HepG2 (cell line): ENCODE data around the gene TFEB. TPM values are rescaled to one million over a fixed set of nuclear protein-coding genes. Genes with fewer than 3 reads are reported as not detected.

Experiments
- ERF ChIP-seq: IDR thresholded peaks from 2 replicates; pipeline ENCODE4 v1.6.1; 2018; ENCODE audit warnings: missing biosample characterization, missing genetic modification reagents
- ESRRA ChIP-seq: sonication (generic); formaldehyde crosslinking; IDR thresholded peaks from 2 replicates; pipeline ENCODE4 v1.5.1; 2020; ENCODE audit warnings: mild to moderate bottlenecking, low read depth, missing genetic modification reagents
- GABPB1 ChIP-seq: IDR thresholded peaks from 2 replicates; pipeline ENCODE4 v1.6.1; 2016; ENCODE audit warnings: mild to moderate bottlenecking, missing genetic modification reagents, moderate library complexity, missing compliant biosample characterization
- HNRNPH1 ChIP-seq: fragments of 200-400 bp; formaldehyde crosslinking; optimal IDR thresholded peaks from 2 replicates; pipeline ENCODE3; 2017; ENCODE audit warnings: mild to moderate bottlenecking, low read depth, low read length
- IKZF1 ChIP-seq: fragments of 450-650 bp; IDR thresholded peaks from 2 replicates; pipeline ENCODE4 v1.7.1; 2016
- JARID2 ChIP-seq: sonication (generic); formaldehyde crosslinking; IDR thresholded peaks from 2 replicates; pipeline ENCODE4 v1.8.1; 2023; ENCODE audit warnings: missing genetic modification reagents, inconsistent platforms; ENCODE audit not compliant: insufficient replicate concordance
- KAT7 ChIP-seq: IDR thresholded peaks from 2 replicates; pipeline ENCODE4 v1.6.1; 2018; ENCODE audit warnings: borderline replicate concordance, missing compliant biosample characterization
- MBNL3 ChIP-seq: fragments of 250-450 bp; sonication (Bioruptor Pico); conservative IDR thresholded peaks from 2 replicates; pipeline ENCODE4 v1.8.0; 2022; ENCODE audit warnings: mild to moderate bottlenecking, inconsistent platforms
- NCOA5 ChIP-seq: sonication (generic); formaldehyde crosslinking; IDR thresholded peaks from 2 replicates; pipeline ENCODE4 v1.4.0; 2020; ENCODE audit warnings: missing genetic modification reagents
- SMC3 ChIP-seq: IDR thresholded peaks from 2 replicates; pipeline ENCODE4 v1.6.1; 2011; ENCODE audit warnings: low read length, improper control_type of control experiment
- ZBTB4 ChIP-seq: sonication (generic); formaldehyde crosslinking; IDR thresholded peaks from 2 replicates; pipeline ENCODE4 v1.4.0; 2020; ENCODE audit warnings: missing genetic modification reagents, mild to moderate bottlenecking, borderline replicate concordance
- ZC3H13 ChIP-seq: sonication (generic); formaldehyde crosslinking; IDR thresholded peaks from 2 replicates; pipeline ENCODE4 v1.8.1; 2023; ENCODE audit warnings: mild to moderate bottlenecking, missing genetic modification reagents, moderate library complexity
- ZFP1 ChIP-seq: IDR thresholded peaks from 2 replicates; pipeline ENCODE4 v1.6.1; 2016
- ZNF136 ChIP-seq: sonication (generic); formaldehyde crosslinking; IDR thresholded peaks from 2 replicates; pipeline ENCODE4 v1.8.1; 2022; ENCODE audit warnings: low read depth, mild to moderate bottlenecking, moderate library complexity, missing genetic modification reagents
- ZNF234 ChIP-seq: sonication (generic); formaldehyde crosslinking; conservative IDR thresholded peaks from 2 replicates; pipeline ENCODE4 v1.5.1; 2020; ENCODE audit warnings: mild to moderate bottlenecking, missing genetic modification reagents
- polyA plus RNA-seq, 8 experiments: library from polyadenylated mRNA; depleted of rRNA in 3 of 8; stranded (reverse) in 7 of 8; unstranded in 1 of 8; fragments of >200 nt; fragmentation: Illumina TruSeq in 4 of 8; extraction: Trizol in 4 of 8; gene quantifications; 2 replicates each; pipeline versions ENCODE4 v1.2.1 to v1.2.3, GENCODE V29; 2011 to 2016; ENCODE audit warnings: low read depth in 4 of 8, missing spikeins in 1 of 8, mixed read lengths in 1 of 8; ENCODE audit not compliant: insufficient read depth in 1 of 8
- total RNA-seq, 5 experiments: library from RNA; depleted of rRNA; stranded (reverse); fragments of >200 nt; fragmentation: Illumina TruSeq; extraction: Trizol; gene quantifications; 2 replicates each; pipeline ENCODE4 v1.2.3, GENCODE V29; 2016; ENCODE audit warnings: low read depth in 1 of 5
- TF ChIP-seq, protein P1 (sequence below): sonication (generic); formaldehyde crosslinking; IDR thresholded peaks from 2 replicates; pipeline ENCODE4 v1.4.0; 2020; ENCODE audit warnings: missing genetic modification reagents, low read depth, mild to moderate bottlenecking, borderline replicate concordance
- TF ChIP-seq, protein P2 (sequence below): sonication (generic); formaldehyde crosslinking; IDR thresholded peaks from 2 replicates; pipeline ENCODE4 v1.4.0; 2020; ENCODE audit warnings: mild to moderate bottlenecking, missing genetic modification reagents
- TF ChIP-seq, protein P3 (sequence below), 2 experiments: sonication (generic) in 1 of 2; formaldehyde crosslinking in 1 of 2; IDR thresholded peaks; 2 replicates each; pipeline versions ENCODE4 v1.4.0 to v1.6.1; 2016 to 2020; ENCODE audit warnings: borderline replicate concordance in 1 of 2, low read depth in 1 of 2, mild to moderate bottlenecking in 1 of 2, missing genetic modification reagents in 1 of 2
- TF ChIP-seq, protein P4 (sequence below): sonication (generic); formaldehyde crosslinking; IDR thresholded peaks from 2 replicates; pipeline ENCODE4 v1.4.0; 2020; ENCODE audit warnings: missing genetic modification reagents, borderline replicate concordance

The TFEB gene
- total and polyA plus RNA-seq, 2 of the 13 experiments (the other 11 are each of a cell fraction or from before 2014, with no cell fraction given): 13.3 to 18.7 TPM

DNA sequence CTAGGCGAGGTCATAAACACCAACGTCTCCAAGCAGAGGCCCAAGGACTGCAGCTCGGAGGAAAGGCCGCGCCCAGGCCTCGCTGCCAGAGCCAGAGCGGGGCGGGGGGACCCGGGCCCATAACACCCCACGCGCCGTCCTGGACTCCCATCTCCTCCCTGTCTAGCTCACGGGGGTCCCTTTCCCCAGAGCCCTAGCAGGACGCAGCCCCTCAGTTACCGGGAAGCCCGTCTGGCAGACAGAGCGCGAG is 52.2 kb downstream of the TFEB start (continued):
- TF ChIP-seq, protein P1, sequence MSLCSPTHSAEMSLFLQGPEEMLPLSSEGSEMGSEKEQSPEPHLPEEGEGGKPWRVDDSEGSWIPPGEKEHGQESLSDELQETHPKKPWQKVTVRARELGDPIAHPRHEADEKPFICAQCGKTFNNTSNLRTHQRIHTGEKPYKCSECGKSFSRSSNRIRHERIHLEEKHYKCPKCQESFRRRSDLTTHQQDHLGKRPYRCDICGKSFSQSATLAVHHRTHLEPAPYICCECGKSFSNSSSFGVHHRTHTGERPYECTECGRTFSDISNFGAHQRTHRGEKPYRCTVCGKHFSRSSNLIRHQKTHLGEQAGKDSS (CRISPR knock-in tag): no peak
- TF ChIP-seq ZFP1 (CRISPR knock-in tag) (no peak), ZNF136 (CRISPR knock-in tag) (no peak), HNRNPH1 (no peak), ERF (CRISPR knock-in tag) (no peak), NCOA5 (CRISPR knock-in tag) (no peak), JARID2 (CRISPR knock-in tag) (no peak), IKZF1 (no peak), SMC3 (no peak), ZNF234 (CRISPR knock-in tag) (0 out of 2 replicates have a peak, but pooled peaks have one; percentile 35), GABPB1 (CRISPR knock-in tag) (peak; percentile 8; the same call in 1 of the 2 replicates), KAT7 (peak; percentile 14; the same call in 1 of the 2 replicates), ZBTB4 (CRISPR knock-in tag) (0 out of 2 replicates have a peak, but pooled peaks have one; percentile 81), ZC3H13 (0 out of 2 replicates have a peak, but pooled peaks have one; percentile 17), MBNL3 (no peak), ESRRA (no peak)
- TF ChIP-seq, protein P2, sequence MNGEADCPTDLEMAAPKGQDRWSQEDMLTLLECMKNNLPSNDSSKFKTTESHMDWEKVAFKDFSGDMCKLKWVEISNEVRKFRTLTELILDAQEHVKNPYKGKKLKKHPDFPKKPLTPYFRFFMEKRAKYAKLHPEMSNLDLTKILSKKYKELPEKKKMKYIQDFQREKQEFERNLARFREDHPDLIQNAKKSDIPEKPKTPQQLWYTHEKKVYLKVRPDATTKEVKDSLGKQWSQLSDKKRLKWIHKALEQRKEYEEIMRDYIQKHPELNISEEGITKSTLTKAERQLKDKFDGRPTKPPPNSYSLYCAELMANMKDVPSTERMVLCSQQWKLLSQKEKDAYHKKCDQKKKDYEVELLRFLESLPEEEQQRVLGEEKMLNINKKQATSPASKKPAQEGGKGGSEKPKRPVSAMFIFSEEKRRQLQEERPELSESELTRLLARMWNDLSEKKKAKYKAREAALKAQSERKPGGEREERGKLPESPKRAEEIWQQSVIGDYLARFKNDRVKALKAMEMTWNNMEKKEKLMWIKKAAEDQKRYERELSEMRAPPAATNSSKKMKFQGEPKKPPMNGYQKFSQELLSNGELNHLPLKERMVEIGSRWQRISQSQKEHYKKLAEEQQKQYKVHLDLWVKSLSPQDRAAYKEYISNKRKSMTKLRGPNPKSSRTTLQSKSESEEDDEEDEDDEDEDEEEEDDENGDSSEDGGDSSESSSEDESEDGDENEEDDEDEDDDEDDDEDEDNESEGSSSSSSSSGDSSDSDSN (CRISPR knock-in tag): no peak; the same call in 1 of the 2 replicates
- TF ChIP-seq, protein P3, sequence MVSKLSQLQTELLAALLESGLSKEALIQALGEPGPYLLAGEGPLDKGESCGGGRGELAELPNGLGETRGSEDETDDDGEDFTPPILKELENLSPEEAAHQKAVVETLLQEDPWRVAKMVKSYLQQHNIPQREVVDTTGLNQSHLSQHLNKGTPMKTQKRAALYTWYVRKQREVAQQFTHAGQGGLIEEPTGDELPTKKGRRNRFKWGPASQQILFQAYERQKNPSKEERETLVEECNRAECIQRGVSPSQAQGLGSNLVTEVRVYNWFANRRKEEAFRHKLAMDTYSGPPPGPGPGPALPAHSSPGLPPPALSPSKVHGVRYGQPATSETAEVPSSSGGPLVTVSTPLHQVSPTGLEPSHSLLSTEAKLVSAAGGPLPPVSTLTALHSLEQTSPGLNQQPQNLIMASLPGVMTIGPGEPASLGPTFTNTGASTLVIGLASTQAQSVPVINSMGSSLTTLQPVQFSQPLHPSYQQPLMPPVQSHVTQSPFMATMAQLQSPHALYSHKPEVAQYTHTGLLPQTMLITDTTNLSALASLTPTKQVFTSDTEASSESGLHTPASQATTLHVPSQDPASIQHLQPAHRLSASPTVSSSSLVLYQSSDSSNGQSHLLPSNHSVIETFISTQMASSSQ (IDR thresholded peaks at IDR 0.05; ENCODE audit: low read depth): no peak
- TF ChIP-seq, protein P3 (CRISPR knock-in tag; IDR thresholded peaks at IDR 0.05; ENCODE audit: borderline replicate concordance): no peak
- TF ChIP-seq, protein P4, sequence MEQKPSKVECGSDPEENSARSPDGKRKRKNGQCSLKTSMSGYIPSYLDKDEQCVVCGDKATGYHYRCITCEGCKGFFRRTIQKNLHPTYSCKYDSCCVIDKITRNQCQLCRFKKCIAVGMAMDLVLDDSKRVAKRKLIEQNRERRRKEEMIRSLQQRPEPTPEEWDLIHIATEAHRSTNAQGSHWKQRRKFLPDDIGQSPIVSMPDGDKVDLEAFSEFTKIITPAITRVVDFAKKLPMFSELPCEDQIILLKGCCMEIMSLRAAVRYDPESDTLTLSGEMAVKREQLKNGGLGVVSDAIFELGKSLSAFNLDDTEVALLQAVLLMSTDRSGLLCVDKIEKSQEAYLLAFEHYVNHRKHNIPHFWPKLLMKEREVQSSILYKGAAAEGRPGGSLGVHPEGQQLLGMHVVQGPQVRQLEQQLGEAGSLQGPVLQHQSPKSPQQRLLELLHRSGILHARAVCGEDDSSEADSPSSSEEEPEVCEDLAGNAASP (CRISPR knock-in tag): no peak
